Spinal cord (tissue), 10 donors: ENCODE measurements around the gene IL11. TPM values are rescaled to one million over a fixed set of nuclear protein-coding genes. Genes with fewer than 3 reads are reported as not detected.
"Not testable (repeated sequence)": the region's sequence is repeated elsewhere in the genome, so short reads cannot be mapped to it uniquely, and the experiment has no call there.

Experiments used
- DNase-seq, 6 donors: peaks; one replicate each; pipeline versions ENCODE4 v3.0.0 to v3.0.0-alpha.2; 2013 to 2015; ENCODE audit warnings: low spot score in 6 of 6, low read depth in 4 of 6
- H3K27ac ChIP-seq: one replicate; pipeline ENCODE4 v1.5.1; 2013; ENCODE audit warnings: low read depth, low read length, control low read depth
- H3K27me3 ChIP-seq: one replicate; pipeline ENCODE4 v1.6.1; 2013; ENCODE audit warnings: low read length; ENCODE audit not compliant: control insufficient read depth, insufficient read depth
- H3K36me3 ChIP-seq: one replicate; pipeline ENCODE4 v1.6.1; 2013; ENCODE audit warnings: low read length; ENCODE audit not compliant: control insufficient read depth, insufficient read depth
- H3K4me1 ChIP-seq: one replicate; pipeline ENCODE4 v1.6.1; 2013; ENCODE audit warnings: low read length; ENCODE audit not compliant: control insufficient read depth, insufficient read depth
- H3K4me3 ChIP-seq: one replicate; pipeline ENCODE4 v1.5.1; 2013; ENCODE audit warnings: low read depth, low read length, control low read depth
- H3K9me3 ChIP-seq: one replicate; pipeline ENCODE4 v1.6.1; 2013; ENCODE audit warnings: low read length; ENCODE audit not compliant: control insufficient read depth, insufficient read depth
- WGBS: methylation state at CpG from one replicate; pipeline ENCODE4 v1.1.5; 2013; ENCODE audit warnings: missing lambda C conversion rate; ENCODE audit not compliant: insufficient coverage; 5-methylcytosine and 5-hydroxymethylcytosine counted together
- polyA plus RNA-seq, 2 donors: library from polyadenylated mRNA; unstranded; fragments of 120-200 nt; gene quantifications; one replicate each; pipeline ENCODE4 v1.2.1, GENCODE V29; 2013; ENCODE audit not compliant: insufficient read length in 2 of 2
- total RNA-seq, 2 donors: library from RNA; depleted of rRNA in 1 of 2; stranded (reverse); fragments of 120-200 nt in 1 of 2; fragments of >200 nt in 1 of 2; gene quantifications; one replicate each; pipeline versions ENCODE4 v1.2.3 to v1.2.4, GENCODE V29; 2013 to 2014
- donor health status: healthy.

The IL11 gene
- total and polyA plus RNA-seq, 4 donors, result 0.20 to 1.9 (median 0.87) TPM

DNA sequence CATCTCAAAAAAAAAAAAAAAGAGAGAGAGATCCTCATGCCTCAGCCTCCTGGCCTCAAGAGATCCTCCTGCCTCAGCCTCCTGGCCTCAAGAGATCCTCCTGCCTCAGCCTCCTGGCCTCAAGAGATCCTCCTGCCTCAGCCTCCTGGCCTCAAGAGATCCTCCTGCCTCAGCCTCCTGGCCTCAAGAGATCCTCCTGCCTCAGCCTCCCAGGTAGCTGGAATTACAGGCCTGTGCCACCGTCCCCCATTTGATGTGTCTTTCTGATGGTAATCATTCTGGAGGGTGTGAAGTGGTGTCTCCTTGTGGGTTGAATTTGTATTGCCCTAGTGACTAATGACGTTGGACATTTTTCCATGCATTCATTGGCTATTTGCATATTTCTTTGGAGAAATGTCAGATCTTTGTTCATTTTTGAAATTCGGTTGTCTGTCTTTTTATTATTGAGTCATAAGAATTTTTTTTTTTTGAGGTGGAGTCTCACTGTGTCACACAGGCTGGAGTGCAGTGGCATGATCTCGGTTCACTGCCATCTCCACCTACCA lies 41.4 kb downstream of the IL11 start:
- not testable (repeated sequence) for H3K27me3 ChIP-seq, H3K27ac ChIP-seq, H3K4me1 ChIP-seq, H3K4me3 ChIP-seq, H3K36me3 ChIP-seq, H3K9me3 ChIP-seq, DNase-seq
- WGBS, result 79% methylated on average over 2 of the region's 4 CpGs

DNA sequence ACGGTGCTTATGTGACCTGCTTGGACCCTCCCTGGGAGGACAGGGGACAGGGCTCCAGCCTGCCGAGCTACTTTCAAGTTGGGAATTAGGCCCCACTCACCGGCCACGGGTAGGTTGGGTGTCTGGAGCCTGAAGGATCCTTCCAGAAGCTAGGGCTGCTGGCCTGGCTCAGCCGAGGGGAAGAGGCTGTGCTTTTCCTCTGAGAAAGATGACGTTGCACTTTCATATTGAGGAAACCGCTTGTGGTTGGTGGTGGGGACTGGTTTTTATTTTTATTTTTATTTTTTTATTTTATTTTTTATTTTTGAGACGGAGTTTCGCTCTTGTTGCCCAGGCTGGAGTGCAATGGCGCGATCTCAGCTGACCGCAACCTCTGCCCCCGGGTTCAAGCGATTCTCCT lies 45.1 kb downstream of the IL11 start, which contains the start of gene TMEM150B:
Gene TMEM150B (minus strand): TSS at position 170 of the 400 bp plus-strand sequence. CDS start 4,305 bp downstream, outside the sequence.
- 87% methylated on average over 11 of the region's 14 CpGs for WGBS
- Histone ChIP-seq H3K4me3 (no peak within 1 kb of the TSS), H3K36me3 (no peaks in the 10 kb centered on the region), H3K27me3 (no peaks in the 10 kb centered on the region), H3K9me3 (no peaks in the 10 kb centered on the region), H3K27ac (no peak within 1 kb of the TSS), H3K4me1 (peaks cover 2% of the 10 kb centered on the region)
- no peak for DNase-seq

DNA sequence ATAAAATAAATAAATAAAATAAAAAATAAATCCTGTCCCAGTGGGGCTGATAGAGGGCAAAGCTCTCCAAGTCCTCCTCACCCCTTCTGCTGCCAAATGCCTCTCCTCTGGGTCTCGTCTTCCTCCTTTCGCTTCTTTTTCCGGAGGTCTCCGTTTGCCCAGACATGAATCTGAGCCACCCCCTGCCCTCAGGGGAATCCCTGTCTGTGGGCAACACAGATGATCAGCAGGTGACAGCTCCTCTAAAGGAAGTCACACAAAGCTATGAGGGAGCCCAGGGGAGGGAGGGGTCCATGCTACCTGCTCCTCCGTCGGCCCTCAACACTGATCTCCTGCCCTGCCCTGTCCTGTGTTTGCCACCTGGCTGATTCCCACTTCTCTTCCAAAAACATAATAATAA lies 45.6 kb downstream of the IL11 start:
- Histone ChIP-seq H3K36me3 (no peaks in the 10 kb centered on the region), H3K4me1 (peaks cover 7% of the 10 kb centered on the region), H3K27ac (no peak overlapping the region), H3K9me3 (no peaks in the 10 kb centered on the region), H3K27me3 (no peaks in the 10 kb centered on the region), H3K4me3 (no peak overlapping the region)
- WGBS, result 100% methylated on average over 4 of the region's 6 CpGs
- no peak for DNase-seq

DNA sequence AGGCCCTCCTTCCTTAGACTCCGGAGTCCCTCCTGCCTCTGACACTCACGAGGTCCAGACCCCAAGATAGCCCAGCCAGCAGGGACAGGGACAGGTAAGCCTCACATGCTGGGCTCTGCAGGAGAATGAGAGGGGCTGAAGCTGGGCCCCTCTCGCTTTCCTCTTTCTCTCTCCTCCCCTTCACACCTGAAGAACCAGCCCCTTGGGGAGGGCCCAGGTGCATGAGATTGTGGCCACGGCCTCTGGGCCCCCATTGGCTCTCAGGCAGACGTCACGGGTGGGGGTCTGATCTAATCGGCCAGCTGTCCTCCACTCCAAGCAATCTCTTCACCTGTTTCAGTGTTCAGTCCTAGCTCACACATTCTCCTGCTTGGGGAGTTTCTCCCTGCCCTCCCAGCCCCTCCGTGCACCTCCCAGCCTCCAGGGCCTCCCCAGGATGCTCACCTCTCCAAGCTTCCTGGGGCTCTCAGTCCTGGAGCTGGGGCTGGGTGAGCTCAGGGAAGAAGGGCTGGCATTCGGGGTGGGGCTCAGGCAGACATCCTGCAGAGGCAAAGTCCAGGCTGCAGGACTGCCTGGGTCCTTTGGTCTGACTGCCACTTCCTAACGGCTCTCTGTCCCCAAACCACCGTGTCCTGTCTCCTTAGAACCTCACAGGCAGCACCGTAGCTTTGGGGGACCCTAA lies 47.9 kb downstream of the IL11 start:
- no peaks in the 10 kb centered on the region for H3K9me3 ChIP-seq
- WGBS, result 61% methylated on average over 9 of the region's 12 CpGs
- peaks cover 10% of the 10 kb centered on the region for H3K4me1 ChIP-seq
- H3K27ac ChIP-seq, result no peak overlapping the region
- no peak for DNase-seq
- H3K36me3 ChIP-seq, result no peaks in the 10 kb centered on the region
- no peaks in the 10 kb centered on the region for H3K27me3 ChIP-seq
- H3K4me3 ChIP-seq, result no peak overlapping the region

DNA sequence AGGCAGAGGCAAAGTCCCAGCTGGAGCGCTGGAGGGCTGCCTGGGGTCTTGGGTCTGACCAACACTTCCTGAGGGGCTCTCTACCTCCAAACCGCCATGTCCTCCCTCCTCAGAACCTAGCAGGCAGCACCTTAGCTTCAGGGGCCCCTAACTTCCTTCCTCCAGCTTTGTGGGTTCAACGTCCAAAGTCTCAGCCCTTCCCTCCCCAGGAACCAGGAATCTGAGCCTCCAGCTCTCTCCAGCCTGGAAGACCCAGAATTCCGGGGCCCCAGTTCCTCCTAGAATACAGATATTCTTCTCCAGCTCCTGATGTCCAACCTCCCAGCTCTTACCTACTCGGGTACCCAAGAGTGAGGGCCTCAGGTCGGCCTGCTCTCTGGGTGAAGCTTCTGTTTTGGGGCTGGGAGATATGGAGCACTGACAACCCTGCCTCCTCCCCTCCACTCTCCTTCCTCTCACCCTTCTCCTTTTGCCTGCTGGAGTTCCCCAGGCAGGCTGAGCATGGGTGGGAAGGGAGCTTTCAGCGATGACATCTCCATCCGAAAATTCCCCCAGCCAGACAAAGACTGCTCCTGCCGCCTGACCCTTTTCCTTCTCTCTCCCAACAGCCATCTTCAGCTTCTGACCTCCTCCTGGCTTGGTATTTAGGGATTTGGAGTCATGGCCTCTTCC lies 48.7 kb downstream of the IL11 start:
- DNase-seq, result no peak
- no peak overlapping the region for H3K27ac ChIP-seq
- no peaks in the 10 kb centered on the region for H3K27me3 ChIP-seq
- H3K36me3 ChIP-seq, result no peaks in the 10 kb centered on the region
- no peak overlapping the region for H3K4me3 ChIP-seq
- H3K9me3 ChIP-seq, result no peaks in the 10 kb centered on the region
- 77% methylated on average over 3 of the region's 9 CpGs for WGBS
- H3K4me1 ChIP-seq, result peaks cover 10% of the 10 kb centered on the region

DNA sequence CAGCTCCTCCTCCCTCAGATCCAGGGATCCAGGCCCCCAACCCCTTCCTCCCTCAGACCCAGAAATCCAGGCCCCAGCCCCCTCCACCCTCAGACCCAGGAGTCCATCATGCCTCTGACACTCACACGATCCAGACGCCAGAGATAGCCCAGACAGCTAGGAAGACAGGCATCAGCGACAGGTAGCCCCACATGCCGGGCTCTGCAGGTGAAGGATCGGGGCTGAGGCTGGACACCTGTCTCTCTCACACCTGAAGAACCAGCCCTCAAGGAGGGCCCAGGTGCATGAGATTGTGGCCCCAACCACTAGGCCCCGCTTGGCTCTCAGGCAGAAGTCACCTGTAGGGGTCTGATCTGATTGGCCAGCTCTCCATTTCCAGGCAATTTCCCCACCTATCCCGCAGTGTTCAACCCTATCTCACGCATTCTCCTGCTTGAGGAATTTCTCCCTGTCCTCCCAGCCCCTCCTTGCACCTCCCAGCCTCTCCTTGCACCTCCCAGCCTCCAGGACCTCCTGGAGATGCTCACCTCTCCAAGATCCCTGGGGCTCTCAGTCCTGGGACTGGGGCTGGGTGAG lies 49.3 kb downstream of the IL11 start:
- DNase-seq, result no peak
- no peaks in the 10 kb centered on the region for H3K36me3 ChIP-seq
- H3K4me3 ChIP-seq, result no peak overlapping the region
- H3K27me3 ChIP-seq, result no peaks in the 10 kb centered on the region
- H3K27ac ChIP-seq, result no peak overlapping the region
- WGBS, result 92% methylated on average over 8 of the region's 8 CpGs
- H3K4me1 ChIP-seq, result peaks cover 10% of the 10 kb centered on the region
- no peaks in the 10 kb centered on the region for H3K9me3 ChIP-seq

DNA sequence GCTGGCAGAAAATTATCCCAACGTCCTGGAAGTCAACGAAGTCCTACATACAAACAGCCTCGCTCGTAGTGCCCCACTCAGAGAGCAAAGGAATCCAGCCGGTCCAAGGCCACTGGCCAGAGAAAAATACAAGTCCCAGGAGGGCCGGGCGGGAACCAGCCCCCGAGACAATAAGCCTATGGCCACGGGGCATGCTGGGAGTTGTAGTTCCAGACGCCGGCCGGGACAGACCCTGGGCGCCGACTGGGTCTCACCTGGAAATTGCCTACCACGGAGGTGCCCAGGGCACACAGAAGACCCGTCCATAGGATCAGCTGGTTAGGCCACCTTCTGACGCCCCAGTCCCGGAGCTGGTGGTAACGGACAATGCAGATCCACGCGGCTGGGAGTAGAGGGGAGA lies 50.5 kb downstream of the IL11 start:
- 11% methylated on average over 19 of the region's 21 CpGs for WGBS
- DNase-seq, result peak in 2 of 6 donors; percentile 77 to 88
- H3K4me1 ChIP-seq, result peaks cover 10% of the 10 kb centered on the region
- no peak overlapping the region for H3K4me3 ChIP-seq
- no peaks in the 10 kb centered on the region for H3K9me3 ChIP-seq
- no peak overlapping the region for H3K27ac ChIP-seq
- H3K27me3 ChIP-seq, result no peaks in the 10 kb centered on the region
- H3K36me3 ChIP-seq, result no peaks in the 10 kb centered on the region

DNA sequence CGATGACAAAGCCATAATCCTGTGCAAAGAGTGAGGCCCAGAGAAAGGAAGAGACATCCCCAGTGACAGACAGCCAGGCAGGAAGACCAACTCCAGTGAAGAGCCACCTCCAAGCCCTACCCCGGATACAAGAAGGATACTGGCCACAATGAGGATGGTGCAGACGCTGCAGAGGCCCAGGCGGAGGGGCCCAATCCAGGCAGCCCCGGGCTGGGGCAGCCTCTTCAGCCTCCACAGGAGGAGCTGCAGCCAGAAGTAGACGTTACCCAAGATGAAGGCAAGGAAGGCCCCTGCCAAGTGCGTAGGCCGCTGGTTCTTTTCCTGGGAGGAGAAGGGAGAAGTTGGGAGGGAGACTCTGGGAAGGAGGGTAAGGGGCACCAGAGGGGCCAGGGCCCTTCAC lies 53.6 kb downstream of the IL11 start:
- no peak for DNase-seq
- H3K4me3 ChIP-seq, result no peak overlapping the region
- peaks cover 20% of the 10 kb centered on the region for H3K36me3 ChIP-seq
- H3K27ac ChIP-seq, result no peak overlapping the region
- no peaks in the 10 kb centered on the region for H3K9me3 ChIP-seq
- 86% methylated on average over 8 of the region's 8 CpGs for WGBS
- peaks cover 10% of the 10 kb centered on the region for H3K4me1 ChIP-seq
- H3K27me3 ChIP-seq, result no peaks in the 10 kb centered on the region

DNA sequence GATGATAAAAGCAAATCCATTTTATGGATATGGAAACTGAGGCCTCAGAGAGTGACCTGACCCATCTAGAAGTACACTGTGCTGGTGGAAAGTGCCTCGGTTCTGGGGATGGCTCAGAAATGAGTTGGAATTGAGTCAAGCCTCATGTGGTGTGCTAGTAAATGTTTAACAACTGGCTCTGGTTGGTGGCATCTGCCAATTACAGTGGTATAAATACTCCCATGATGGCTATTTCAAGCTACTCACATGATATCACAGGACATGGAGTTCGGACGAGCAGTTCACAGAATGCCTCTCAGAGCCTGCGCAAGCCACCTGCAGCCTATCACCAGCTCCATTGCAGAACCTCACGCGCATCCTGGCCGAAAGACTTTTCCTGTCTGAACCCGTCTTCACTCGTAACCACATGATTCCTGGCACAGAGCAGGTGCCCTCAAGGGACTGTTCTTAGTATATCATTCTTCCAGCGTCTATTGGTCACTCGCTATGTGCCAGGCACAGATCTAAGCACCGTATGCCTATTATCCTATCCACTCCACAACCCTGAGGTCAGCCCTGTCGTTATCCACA lies 54.2 kb downstream of the IL11 start:
- WGBS, result 84% methylated on average over 13 of the region's 13 CpGs
- Histone ChIP-seq H3K4me3 (no peak overlapping the region), H3K4me1 (peaks cover 10% of the 10 kb centered on the region), H3K9me3 (no peaks in the 10 kb centered on the region), H3K36me3 (peaks cover 26% of the 10 kb centered on the region), H3K27ac (no peak overlapping the region), H3K27me3 (no peaks in the 10 kb centered on the region)
- peak in 1 of 6 donors; percentile 48 for DNase-seq
